Measurements from ENCODE around the gene KCNH1. TPM values are rescaled to one million over a fixed set of nuclear protein-coding genes. Genes with fewer than 3 reads are reported as not detected.

KCNH1 gene
- total RNA-seq, 1 experiment from 2014 or later: 0.17 TPM

GRCh38 chr1:210683403-210684047, 450.4 kb downstream of the KCNH1 start:
- no peaks in the 10 kb centered on the region for H3K36me3 Mint-ChIP-seq
- H3K9me3 Mint-ChIP-seq: no peaks in the 10 kb centered on the region
- H3K27me3 Mint-ChIP-seq (ENCODE audit: low read depth): no peaks in the 10 kb centered on the region
- no peak for ATAC-seq
- DNase-seq (ENCODE audit: low spot score): no peak
- H3K4me1 Mint-ChIP-seq: no peaks in the 10 kb centered on the region
- ChIA-PET POLR2A (no interaction called here), CTCF (interaction anchor here (1.1 kb wide), 1 partner anchor 12 kb away, joined by 3 read pairs; no protein-coding TSS in a partner anchor)
- TF ChIP-seq, protein P1, sequence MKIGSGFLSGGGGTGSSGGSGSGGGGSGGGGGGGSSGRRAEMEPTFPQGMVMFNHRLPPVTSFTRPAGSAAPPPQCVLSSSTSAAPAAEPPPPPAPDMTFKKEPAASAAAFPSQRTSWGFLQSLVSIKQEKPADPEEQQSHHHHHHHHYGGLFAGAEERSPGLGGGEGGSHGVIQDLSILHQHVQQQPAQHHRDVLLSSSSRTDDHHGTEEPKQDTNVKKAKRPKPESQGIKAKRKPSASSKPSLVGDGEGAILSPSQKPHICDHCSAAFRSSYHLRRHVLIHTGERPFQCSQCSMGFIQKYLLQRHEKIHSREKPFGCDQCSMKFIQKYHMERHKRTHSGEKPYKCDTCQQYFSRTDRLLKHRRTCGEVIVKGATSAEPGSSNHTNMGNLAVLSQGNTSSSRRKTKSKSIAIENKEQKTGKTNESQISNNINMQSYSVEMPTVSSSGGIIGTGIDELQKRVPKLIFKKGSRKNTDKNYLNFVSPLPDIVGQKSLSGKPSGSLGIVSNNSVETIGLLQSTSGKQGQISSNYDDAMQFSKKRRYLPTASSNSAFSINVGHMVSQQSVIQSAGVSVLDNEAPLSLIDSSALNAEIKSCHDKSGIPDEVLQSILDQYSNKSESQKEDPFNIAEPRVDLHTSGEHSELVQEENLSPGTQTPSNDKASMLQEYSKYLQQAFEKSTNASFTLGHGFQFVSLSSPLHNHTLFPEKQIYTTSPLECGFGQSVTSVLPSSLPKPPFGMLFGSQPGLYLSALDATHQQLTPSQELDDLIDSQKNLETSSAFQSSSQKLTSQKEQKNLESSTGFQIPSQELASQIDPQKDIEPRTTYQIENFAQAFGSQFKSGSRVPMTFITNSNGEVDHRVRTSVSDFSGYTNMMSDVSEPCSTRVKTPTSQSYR (CRISPR knock-in tag; IDR thresholded peaks at IDR 0.05): no peak
- TF ChIP-seq JUN (CRISPR knock-in tag; IDR thresholded peaks at IDR 0.05) (no peak), ZNF396 (CRISPR knock-in tag; IDR thresholded peaks at IDR 0.05; ENCODE audit: borderline replicate concordance) (no peak), ZNF219 (CRISPR knock-in tag; IDR thresholded peaks at IDR 0.05; ENCODE audit: borderline replicate concordance) (no peak), NR1H2 (CRISPR knock-in tag; IDR thresholded peaks at IDR 0.05) (no peak), HMGXB4 (CRISPR knock-in tag; IDR thresholded peaks at IDR 0.05) (no peak), ZNF423 (CRISPR knock-in tag; IDR thresholded peaks at IDR 0.05) (no peak), TEAD4 (CRISPR knock-in tag; IDR thresholded peaks at IDR 0.05) (no peak)
- TF ChIP-seq, protein P2, sequence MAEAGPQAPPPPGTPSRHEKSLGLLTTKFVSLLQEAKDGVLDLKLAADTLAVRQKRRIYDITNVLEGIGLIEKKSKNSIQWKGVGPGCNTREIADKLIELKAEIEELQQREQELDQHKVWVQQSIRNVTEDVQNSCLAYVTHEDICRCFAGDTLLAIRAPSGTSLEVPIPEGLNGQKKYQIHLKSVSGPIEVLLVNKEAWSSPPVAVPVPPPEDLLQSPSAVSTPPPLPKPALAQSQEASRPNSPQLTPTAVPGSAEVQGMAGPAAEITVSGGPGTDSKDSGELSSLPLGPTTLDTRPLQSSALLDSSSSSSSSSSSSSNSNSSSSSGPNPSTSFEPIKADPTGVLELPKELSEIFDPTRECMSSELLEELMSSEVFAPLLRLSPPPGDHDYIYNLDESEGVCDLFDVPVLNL (CRISPR knock-in tag; IDR thresholded peaks at IDR 0.05; ENCODE audit: borderline replicate concordance, low read depth): no peak
- TF ChIP-seq, protein P3, sequence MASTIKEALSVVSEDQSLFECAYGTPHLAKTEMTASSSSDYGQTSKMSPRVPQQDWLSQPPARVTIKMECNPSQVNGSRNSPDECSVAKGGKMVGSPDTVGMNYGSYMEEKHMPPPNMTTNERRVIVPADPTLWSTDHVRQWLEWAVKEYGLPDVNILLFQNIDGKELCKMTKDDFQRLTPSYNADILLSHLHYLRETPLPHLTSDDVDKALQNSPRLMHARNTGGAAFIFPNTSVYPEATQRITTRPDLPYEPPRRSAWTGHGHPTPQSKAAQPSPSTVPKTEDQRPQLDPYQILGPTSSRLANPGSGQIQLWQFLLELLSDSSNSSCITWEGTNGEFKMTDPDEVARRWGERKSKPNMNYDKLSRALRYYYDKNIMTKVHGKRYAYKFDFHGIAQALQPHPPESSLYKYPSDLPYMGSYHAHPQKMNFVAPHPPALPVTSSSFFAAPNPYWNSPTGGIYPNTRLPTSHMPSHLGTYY (CRISPR knock-in tag; IDR thresholded peaks at IDR 0.05): no peak
- no peak overlapping the region for H3K4me3 Mint-ChIP-seq
- H3K27ac Mint-ChIP-seq: no peak overlapping the region

DNA sequence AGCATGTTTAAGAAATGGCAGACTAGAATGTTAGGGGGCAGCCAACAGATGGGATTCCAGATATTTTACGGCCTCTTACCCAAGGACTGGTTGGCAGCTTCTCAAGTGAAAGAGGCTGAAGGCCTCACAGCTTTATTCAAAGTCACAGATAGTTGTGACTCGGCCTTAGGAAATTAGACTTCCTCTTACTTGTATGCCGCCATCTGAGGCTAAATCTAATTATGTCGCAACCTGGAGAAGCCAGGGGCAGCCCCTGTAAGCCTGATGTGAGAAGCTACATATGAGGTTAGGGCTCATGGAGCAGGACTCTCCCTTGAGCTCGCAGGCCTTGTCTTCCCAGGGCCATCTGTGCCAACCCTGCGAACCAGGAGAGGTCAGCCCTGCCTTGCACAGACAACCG, 452.8 kb downstream of the KCNH1 start:
- Mint-ChIP-seq H3K9me3 (no peaks in the 10 kb centered on the region), H3K36me3 (no peaks in the 10 kb centered on the region), H3K4me3 (no peak overlapping the region), H3K27me3 (ENCODE audit: low read depth) (no peaks in the 10 kb centered on the region), H3K4me1 (no peaks in the 10 kb centered on the region), H3K27ac (no peak overlapping the region)
- TF ChIP-seq NR1H2 (CRISPR knock-in tag; IDR thresholded peaks at IDR 0.05) (no peak), AFF4 (CRISPR knock-in tag; IDR thresholded peaks at IDR 0.05; ENCODE audit: borderline replicate concordance) (no peak), MYBL2 (CRISPR knock-in tag; IDR thresholded peaks at IDR 0.05) (no peak), IRF2 (CRISPR knock-in tag; IDR thresholded peaks at IDR 0.05; ENCODE audit: borderline replicate concordance, low read depth) (no peak), JUN (CRISPR knock-in tag; IDR thresholded peaks at IDR 0.05) (no peak), JAZF1 (CRISPR knock-in tag; IDR thresholded peaks at IDR 0.05) (no peak)
- DNase-seq (ENCODE audit: low spot score) (no peak), ATAC-seq (no peak)
- ChIA-PET CTCF (no interaction called here), POLR2A (no interaction called here)
